ENCODE results near the gene SDK1.

GRCh38 chr7:4181446-4181845 is 880.4 kb downstream of the SDK1 start:
- TF ChIP-seq CTCF (IDR thresholded peaks at IDR 0.05) (no peak), POLR2AphosphoS5 (IDR thresholded peaks at IDR 0.05) (no peak), POLR2A (IDR thresholded peaks at IDR 0.05) (no peak), EP300 (IDR thresholded peaks at IDR 0.05) (no peak)
